ENCODE results near the gene FBXO30. TPM values are rescaled to one million over a fixed set of nuclear protein-coding genes. Genes with fewer than 3 reads are reported as not detected.

Gene FBXO30
- total and polyA plus RNA-seq, 10 of the 15 experiments (the other 5 are each of a cell fraction or from before 2014, with no cell fraction given) = 1.7 to 6.9 (median 5.3) TPM

DNA sequence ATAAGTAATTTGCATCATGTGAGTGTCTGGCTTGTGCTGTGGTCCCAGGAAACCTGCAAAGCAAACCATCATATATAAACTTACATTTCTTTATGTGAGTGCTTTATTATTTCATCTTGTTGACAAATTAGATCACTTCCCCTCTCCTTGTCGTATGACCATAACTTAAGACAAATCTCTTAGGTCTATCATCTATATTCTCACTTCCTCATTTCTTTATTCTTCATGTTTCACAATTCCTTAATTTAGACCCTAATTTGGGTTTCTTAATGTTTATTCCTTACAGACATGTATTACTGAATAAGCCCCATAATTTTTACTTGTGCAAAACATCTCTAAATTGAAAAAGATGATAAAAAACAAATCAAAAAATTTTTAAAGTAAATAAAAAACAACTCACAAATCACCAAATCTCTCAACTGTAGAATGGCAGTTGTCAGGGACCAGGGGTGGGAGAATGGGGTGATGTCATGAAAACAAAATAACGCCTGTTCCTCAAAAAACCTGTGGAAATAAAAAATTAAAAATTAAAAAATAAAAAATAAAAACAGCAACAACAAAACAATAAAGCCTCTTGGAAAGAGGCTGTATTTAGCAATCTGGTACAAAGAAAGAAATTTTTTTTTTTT is 49.5 kb upstream of the FBXO30 start (continued):
- TF ChIP-seq RCOR1 (conservative IDR thresholded peaks at IDR 0.05; ENCODE audit: low read depth, low read length) = no peak
- no peak for TF ChIP-seq RBBP5 (conservative IDR thresholded peaks at IDR 0.05)
- no peak for TF ChIP-seq MLLT1 (IDR thresholded peaks at IDR 0.05)
- TF ChIP-seq HDAC6 (IDR thresholded peaks at IDR 0.05; ENCODE audit: unreplicated experiment) = no peak
- TF ChIP-seq KDM1A (IDR thresholded peaks at IDR 0.05; ENCODE audit: borderline replicate concordance) = no peak
- no peak for TF ChIP-seq RFX5 (IDR thresholded peaks at IDR 0.05; ENCODE audit: low read depth, low read length)
- TF ChIP-seq DPF2 (IDR thresholded peaks at IDR 0.05) = peak; percentile 73
- no peak for TF ChIP-seq CHD1 (IDR thresholded peaks at IDR 0.05; ENCODE audit: low read depth, low read length)
- peak; percentile 89 for TF ChIP-seq MTA2 (IDR thresholded peaks at IDR 0.05; ENCODE audit: low read depth)
- TF ChIP-seq CREM (IDR thresholded peaks at IDR 0.05; ENCODE audit: low read depth) = peak; percentile 53
- peak; percentile 33; the same call in 1 of the 2 replicates for TF ChIP-seq RUNX3 (IDR thresholded peaks at IDR 0.05; ENCODE audit: low read length)
- TF ChIP-seq BCL3 (IDR thresholded peaks at IDR 0.05; ENCODE audit: borderline replicate concordance, insufficient read depth, low read depth, low read length, poor library complexity, severe bottlenecking) = no peak
- TF ChIP-seq RELB (IDR thresholded peaks at IDR 0.05; ENCODE audit: low read depth) = peak; percentile 59; the same call in 1 of the 2 replicates
- TF ChIP-seq IKZF2 (IDR thresholded peaks at IDR 0.05) = peak; percentile 64 to 84; a peak in 3 of 4 replicates
- TF ChIP-seq BCLAF1 (IDR thresholded peaks at IDR 0.05) = no peak
- TF ChIP-seq ZNF274 (IDR thresholded peaks at IDR 0.05; ENCODE audit: insufficient read depth, insufficient read length) = no peak
- TF ChIP-seq ATF7 (IDR thresholded peaks at IDR 0.05; ENCODE audit: low read depth) = peak; percentile 82
- no peak for TF ChIP-seq BRCA1 (IDR thresholded peaks at IDR 0.05; ENCODE audit: low read depth, low read length)
- TF ChIP-seq YY1 (IDR thresholded peaks at IDR 0.05; ENCODE audit: low read depth, low read length) = no peak
